GM12892 (cell line): ENCODE measurements around the gene AP2A2.

Source experiments
- POLR2A ChIP-seq: IDR thresholded peaks from 2 replicates; pipeline ENCODE4 v1.6.1; 2011; ENCODE audit warnings: low read depth, low read length, control low read depth
- POLR2AphosphoS5 ChIP-seq: IDR thresholded peaks from 2 replicates; pipeline ENCODE4 v1.6.1; 2011; ENCODE audit warnings: low read depth, low read length, control low read depth

DNA sequence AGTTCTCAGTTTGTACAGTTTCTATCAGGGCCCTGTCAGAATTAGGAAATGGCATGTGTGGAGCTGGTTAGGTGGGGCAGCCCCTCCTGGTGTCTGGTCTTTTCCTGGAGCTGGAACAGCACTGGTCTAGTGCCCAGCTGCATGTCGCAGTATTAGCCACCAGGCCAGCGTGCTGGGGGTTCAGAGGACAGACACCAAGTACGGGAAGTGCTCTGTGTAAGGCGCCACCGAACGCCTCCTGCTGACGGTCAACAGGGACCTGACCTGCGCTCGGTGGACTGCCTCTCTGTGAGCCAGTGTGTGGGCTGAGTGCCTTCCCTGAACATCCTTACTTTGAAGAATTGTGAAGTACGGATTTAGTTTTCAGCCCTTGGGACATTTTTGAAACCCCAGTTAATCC, 33.9 kb downstream of the AP2A2 start:
- no peak for TF ChIP-seq POLR2A
- TF ChIP-seq POLR2AphosphoS5, result no peak
